ENCODE data around the gene PRKCE. TPM values are rescaled to one million over a fixed set of nuclear protein-coding genes. Genes with fewer than 3 reads are reported as not detected.

The PRKCE gene
- total and polyA plus RNA-seq, 2 experiments from 2014 or later, result 9.6 to 11.9 TPM

GRCh38 chr2:46146866-46147502 lies 495.5 kb downstream of the PRKCE start:
- no peak for TF ChIP-seq EZH2phosphoT487 (IDR thresholded peaks at IDR 0.05; ENCODE audit: low read depth, severe bottlenecking, unreplicated experiment)
- TF ChIP-seq EZH2 (IDR thresholded peaks at IDR 0.05; ENCODE audit: borderline replicate concordance), result no peak
- TF ChIP-seq CTCF (IDR thresholded peaks at IDR 0.05; ENCODE audit: poor library complexity), result no peak
- peaks cover 24% of the 10 kb centered on the region for H3K4me1 ChIP-seq (ENCODE audit: insufficient read depth)
- H4K20me1 ChIP-seq (ENCODE audit: insufficient read depth, poor library complexity, severe bottlenecking), result no peaks in the 10 kb centered on the region
- no peak overlapping the region for H3K27ac ChIP-seq
- no peak overlapping the region for H3K4me2 ChIP-seq
- no peaks in the 10 kb centered on the region for H3K79me2 ChIP-seq
- H3K27me3 ChIP-seq, result no peaks in the 10 kb centered on the region
- no peak overlapping the region for H2AFZ ChIP-seq
- H3K4me3 ChIP-seq, result no peak overlapping the region
- H3K36me3 ChIP-seq (replicated peaks; ENCODE audit: insufficient read depth, low read depth), result no peaks in the 10 kb centered on the region
- H3K9me2 ChIP-seq (replicated peaks; ENCODE audit: insufficient read depth), result no peaks in the 10 kb centered on the region
- 77% methylated on average over 4 of the region's 4 CpGs for WGBS (ENCODE audit: low lambda C conversion rate, missing lambda C conversion rate)
- no peak for DNase-seq (ENCODE audit: low spot score)
- H3K9me3 ChIP-seq (ENCODE audit: low read depth), result no peaks in the 10 kb centered on the region

GRCh38 chr2:46147626-46148368 lies 496.3 kb downstream of the PRKCE start:
- no peak for DNase-seq (ENCODE audit: low spot score)
- no peak overlapping the region for H3K4me3 ChIP-seq
- no peak overlapping the region for H2AFZ ChIP-seq
- H3K9me2 ChIP-seq (replicated peaks; ENCODE audit: insufficient read depth), result no peaks in the 10 kb centered on the region
- WGBS (ENCODE audit: low lambda C conversion rate, missing lambda C conversion rate), result 95% methylated on average over 6 of the region's 6 CpGs
- no peaks in the 10 kb centered on the region for H3K36me3 ChIP-seq (replicated peaks; ENCODE audit: insufficient read depth, low read depth)
- no peaks in the 10 kb centered on the region for H4K20me1 ChIP-seq (ENCODE audit: insufficient read depth, poor library complexity, severe bottlenecking)
- no peak overlapping the region for H3K27ac ChIP-seq
- TF ChIP-seq EZH2 (IDR thresholded peaks at IDR 0.05; ENCODE audit: borderline replicate concordance), result no peak
- no peak for TF ChIP-seq CTCF (IDR thresholded peaks at IDR 0.05; ENCODE audit: poor library complexity)
- no peak for TF ChIP-seq EZH2phosphoT487 (IDR thresholded peaks at IDR 0.05; ENCODE audit: low read depth, severe bottlenecking, unreplicated experiment)
- H3K9me3 ChIP-seq (ENCODE audit: low read depth), result no peaks in the 10 kb centered on the region
- H3K79me2 ChIP-seq, result no peaks in the 10 kb centered on the region
- peaks cover 17% of the 10 kb centered on the region for H3K4me1 ChIP-seq (ENCODE audit: insufficient read depth)
- H3K4me2 ChIP-seq, result no peak overlapping the region
- no peaks in the 10 kb centered on the region for H3K27me3 ChIP-seq

- H3K9me3 ChIP-seq (ENCODE audit: low read depth), result no peaks in the 10 kb centered on the region
- no peaks in the 10 kb centered on the region for H3K36me3 ChIP-seq (replicated peaks; ENCODE audit: insufficient read depth, low read depth)
- no peaks in the 10 kb centered on the region for H3K79me2 ChIP-seq
- no peaks in the 10 kb centered on the region for H4K20me1 ChIP-seq (ENCODE audit: insufficient read depth, poor library complexity, severe bottlenecking)
- no peak for TF ChIP-seq CTCF (IDR thresholded peaks at IDR 0.05; ENCODE audit: poor library complexity)
- no peak for TF ChIP-seq EZH2phosphoT487 (IDR thresholded peaks at IDR 0.05; ENCODE audit: low read depth, severe bottlenecking, unreplicated experiment)
- TF ChIP-seq EZH2 (IDR thresholded peaks at IDR 0.05; ENCODE audit: borderline replicate concordance), result no peak
- H2AFZ ChIP-seq, result no peak overlapping the region
- H3K27me3 ChIP-seq, result no peaks in the 10 kb centered on the region
- DNase-seq (ENCODE audit: low spot score), result no peak
- no peak overlapping the region for H3K4me2 ChIP-seq
- H3K4me3 ChIP-seq, result no peak overlapping the region
- H3K27ac ChIP-seq, result no peak overlapping the region
- peaks cover 13% of the 10 kb centered on the region for H3K4me1 ChIP-seq (ENCODE audit: insufficient read depth)
- 97% methylated on average over 2 of the region's 2 CpGs for WGBS (ENCODE audit: low lambda C conversion rate, missing lambda C conversion rate)
- no peaks in the 10 kb centered on the region for H3K9me2 ChIP-seq (replicated peaks; ENCODE audit: insufficient read depth)
Observed at GRCh38 chr2:46148369-46148736, 496.9 kb downstream of the PRKCE start.
